SK-N-SH treated with all-trans-retinoic acid at 6 μM for 48 hours (cell line): ENCODE data around the gene RTP1.

ENCODE experiments used
- ATAC-seq: fragments of 200-7000 bp; cut with Tn5 transposase; 3 replicates; pipeline ENCODE4 v1.9.1; 2020; ENCODE audit warnings: mild to moderate bottlenecking, moderate library complexity
- ARNTL ChIP-seq: fragments of 450-650 bp; formaldehyde crosslinking; IDR thresholded peaks from 2 replicates; pipeline ENCODE4 v1.5.0; 2020; ENCODE audit warnings: low read depth, mild to moderate bottlenecking, moderate library complexity, borderline replicate concordance
- BACH2 ChIP-seq: fragments of 250-450 bp; sonication (Bioruptor Pico); IDR thresholded peaks from 2 replicates; pipeline ENCODE4 v1.9.0; 2021; ENCODE audit warnings: mild to moderate bottlenecking, borderline replicate concordance
- CSDC2 ChIP-seq: fragments of 250-450 bp; sonication (Bioruptor Pico); IDR thresholded peaks from 2 replicates; pipeline ENCODE4 v1.5.0; 2020; ENCODE audit warnings: mild to moderate bottlenecking, moderate library complexity
- ESRRG ChIP-seq: fragments of 250-450 bp; sonication (Bioruptor Pico); IDR thresholded peaks from 2 replicates; pipeline ENCODE4 v1.6.1; 2021; ENCODE audit warnings: mild to moderate bottlenecking
- GLIS3 ChIP-seq: fragments of 250-450 bp; sonication (Bioruptor Pico); IDR thresholded peaks from 2 replicates; pipeline ENCODE4 v1.5.0; 2020; ENCODE audit warnings: mild to moderate bottlenecking, moderate library complexity
- OSR1 ChIP-seq: fragments of 250-450 bp; sonication (Bioruptor Pico); IDR thresholded peaks from 2 replicates; pipeline ENCODE4 v1.8.0; 2022; ENCODE audit warnings: moderate library complexity, mild to moderate bottlenecking, inconsistent platforms
- PATZ1 ChIP-seq: fragments of 250-450 bp; sonication (Bioruptor Pico); IDR thresholded peaks from 2 replicates; pipeline ENCODE4 v1.8.0; 2020; ENCODE audit warnings: mild to moderate bottlenecking, moderate library complexity, borderline replicate concordance
- POU6F1 ChIP-seq: fragments of 250-450 bp; sonication (Bioruptor Pico); IDR thresholded peaks from 2 replicates; pipeline ENCODE4 v1.8.0; 2021; ENCODE audit warnings: low read depth, mild to moderate bottlenecking, moderate library complexity, borderline replicate concordance
- PPARA ChIP-seq: fragments of 250-450 bp; sonication (Bioruptor Pico); IDR thresholded peaks from 2 replicates; pipeline ENCODE4 v1.5.0; 2020; ENCODE audit warnings: mild to moderate bottlenecking, borderline replicate concordance
- RARB ChIP-seq: fragments of 250-450 bp; sonication (Bioruptor Pico); IDR thresholded peaks from 2 replicates; pipeline ENCODE4 v1.8.0; 2021; ENCODE audit warnings: mild to moderate bottlenecking, moderate library complexity
- SNAI2 ChIP-seq: fragments of 250-450 bp; sonication (Bioruptor Pico); IDR thresholded peaks from 2 replicates; pipeline ENCODE4 v1.5.0; 2020; ENCODE audit warnings: mild to moderate bottlenecking, moderate library complexity
- TCF4 ChIP-seq: fragments of 250-450 bp; sonication (Bioruptor Pico); IDR thresholded peaks from 2 replicates; pipeline ENCODE4 v1.8.0; 2021; ENCODE audit warnings: mild to moderate bottlenecking, moderate library complexity, borderline replicate concordance
- TOX ChIP-seq: fragments of 250-450 bp; sonication (Bioruptor Pico); IDR thresholded peaks from 2 replicates; pipeline ENCODE4 v1.8.0; 2021; ENCODE audit warnings: mild to moderate bottlenecking, moderate library complexity, borderline replicate concordance
- ZC3H10 ChIP-seq: fragments of 250-450 bp; sonication (Bioruptor Pico); IDR thresholded peaks from 2 replicates; pipeline ENCODE4 v1.5.1; 2021; ENCODE audit warnings: mild to moderate bottlenecking, moderate library complexity
- ZFP3 ChIP-seq: fragments of 250-450 bp; sonication (Bioruptor Pico); IDR thresholded peaks from 2 replicates; pipeline ENCODE4 v1.5.0; 2020; ENCODE audit warnings: mild to moderate bottlenecking, moderate library complexity
- ZFP30 ChIP-seq: fragments of 450-650 bp; formaldehyde crosslinking; IDR thresholded peaks from 2 replicates; pipeline ENCODE4 v1.5.0; 2022; ENCODE audit warnings: mild to moderate bottlenecking, moderate library complexity
- ZNF565 ChIP-seq: fragments of 450-650 bp; formaldehyde crosslinking; conservative IDR thresholded peaks from 2 replicates; pipeline ENCODE4 v1.5.0; 2020; ENCODE audit warnings: low read depth, mild to moderate bottlenecking, moderate library complexity
- ZNF70 ChIP-seq: fragments of 450-650 bp; formaldehyde crosslinking; IDR thresholded peaks from 2 replicates; pipeline ENCODE4 v1.5.0; 2020; ENCODE audit warnings: mild to moderate bottlenecking, moderate library complexity
- ZNF8 ChIP-seq: fragments of 450-650 bp; formaldehyde crosslinking; IDR thresholded peaks from 2 replicates; pipeline ENCODE4 v1.5.0; 2020; ENCODE audit warnings: mild to moderate bottlenecking, moderate library complexity
- TF ChIP-seq, protein P1 (sequence below): fragments of 250-450 bp; sonication (Bioruptor Pico); IDR thresholded peaks from 2 replicates; pipeline ENCODE4 v1.5.0; 2020; ENCODE audit warnings: mild to moderate bottlenecking, moderate library complexity

Gene RTP1

DNA sequence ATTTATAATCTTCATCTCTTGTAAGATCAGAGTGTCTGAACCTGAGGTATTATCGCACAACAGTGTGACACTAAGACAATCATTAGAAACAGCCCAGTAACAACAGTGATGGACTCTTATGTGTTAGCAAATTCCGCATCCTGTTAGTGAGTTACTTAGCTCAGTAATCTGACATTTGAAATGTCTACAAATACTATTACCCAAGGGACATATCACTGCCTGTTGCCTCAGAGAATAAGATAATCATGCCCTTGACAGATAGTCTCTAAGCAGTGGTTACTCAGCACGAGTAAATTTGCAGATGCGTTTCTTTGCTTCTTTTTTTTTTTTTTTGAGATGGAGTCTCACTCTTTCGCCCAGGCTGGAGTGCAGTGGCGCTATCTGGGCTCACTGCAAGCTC lies 13.4 kb upstream of the RTP1 start:
- ATAC-seq, result no peak
- no peak for TF ChIP-seq ZNF70
- no peak for TF ChIP-seq RARB (CRISPR knock-in tag)
- no peak for TF ChIP-seq ESRRG (CRISPR knock-in tag)
- no peak for TF ChIP-seq CSDC2

- no peak for ATAC-seq
- TF ChIP-seq ZNF565 (CRISPR knock-in tag) (no peak), ZNF8 (CRISPR knock-in tag) (no peak), TCF4 (CRISPR knock-in tag) (no peak), BACH2 (CRISPR knock-in tag) (no peak), ESRRG (CRISPR knock-in tag) (no peak), ZFP30 (CRISPR knock-in tag) (no peak), PPARA (no peak), ZFP3 (CRISPR knock-in tag) (no peak), CSDC2 (no peak), POU6F1 (CRISPR knock-in tag) (no peak), ZNF70 (no peak), SNAI2 (CRISPR knock-in tag) (no peak), OSR1 (CRISPR knock-in tag) (no peak), GLIS3 (CRISPR knock-in tag) (no peak)
- TF ChIP-seq, protein P1, sequence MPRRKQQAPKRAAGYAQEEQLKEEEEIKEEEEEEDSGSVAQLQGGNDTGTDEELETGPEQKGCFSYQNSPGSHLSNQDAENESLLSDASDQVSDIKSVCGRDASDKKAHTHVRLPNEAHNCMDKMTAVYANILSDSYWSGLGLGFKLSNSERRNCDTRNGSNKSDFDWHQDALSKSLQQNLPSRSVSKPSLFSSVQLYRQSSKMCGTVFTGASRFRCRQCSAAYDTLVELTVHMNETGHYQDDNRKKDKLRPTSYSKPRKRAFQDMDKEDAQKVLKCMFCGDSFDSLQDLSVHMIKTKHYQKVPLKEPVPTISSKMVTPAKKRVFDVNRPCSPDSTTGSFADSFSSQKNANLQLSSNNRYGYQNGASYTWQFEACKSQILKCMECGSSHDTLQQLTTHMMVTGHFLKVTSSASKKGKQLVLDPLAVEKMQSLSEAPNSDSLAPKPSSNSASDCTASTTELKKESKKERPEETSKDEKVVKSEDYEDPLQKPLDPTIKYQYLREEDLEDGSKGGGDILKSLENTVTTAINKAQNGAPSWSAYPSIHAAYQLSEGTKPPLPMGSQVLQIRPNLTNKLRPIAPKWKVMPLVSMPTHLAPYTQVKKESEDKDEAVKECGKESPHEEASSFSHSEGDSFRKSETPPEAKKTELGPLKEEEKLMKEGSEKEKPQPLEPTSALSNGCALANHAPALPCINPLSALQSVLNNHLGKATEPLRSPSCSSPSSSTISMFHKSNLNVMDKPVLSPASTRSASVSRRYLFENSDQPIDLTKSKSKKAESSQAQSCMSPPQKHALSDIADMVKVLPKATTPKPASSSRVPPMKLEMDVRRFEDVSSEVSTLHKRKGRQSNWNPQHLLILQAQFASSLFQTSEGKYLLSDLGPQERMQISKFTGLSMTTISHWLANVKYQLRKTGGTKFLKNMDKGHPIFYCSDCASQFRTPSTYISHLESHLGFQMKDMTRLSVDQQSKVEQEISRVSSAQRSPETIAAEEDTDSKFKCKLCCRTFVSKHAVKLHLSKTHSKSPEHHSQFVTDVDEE (CRISPR knock-in tag), result no peak
Observed at GRCh38 chr3:187185759-187186158, 11.5 kb upstream of the RTP1 start.

DNA sequence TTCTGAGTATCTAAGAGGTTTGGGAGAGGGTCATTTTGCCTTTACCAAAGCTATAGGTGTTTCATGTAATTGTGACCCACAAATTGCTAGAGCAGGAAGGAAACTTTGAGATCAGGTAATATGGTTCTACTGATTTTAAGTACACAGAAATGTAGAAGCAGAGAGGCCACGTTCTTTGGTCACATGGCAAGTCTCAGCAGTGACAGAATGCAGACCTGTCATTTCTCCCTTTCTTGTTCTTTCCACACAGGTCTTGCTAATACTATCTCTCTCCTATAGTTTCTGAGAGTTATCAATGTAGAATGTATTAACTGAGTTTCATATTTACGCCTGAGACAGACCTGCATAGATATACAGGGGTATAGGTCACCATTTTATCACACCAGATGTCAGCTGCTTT lies 10.9 kb upstream of the RTP1 start:
- ATAC-seq, result no peak; the same call in 1 of the 3 replicates
- TF ChIP-seq TCF4 (CRISPR knock-in tag) (no peak), ZC3H10 (CRISPR knock-in tag) (no peak), OSR1 (CRISPR knock-in tag) (no peak), ARNTL (CRISPR knock-in tag) (no peak), ZNF565 (CRISPR knock-in tag) (no peak), GLIS3 (CRISPR knock-in tag) (no peak), PATZ1 (no peak), ZFP3 (CRISPR knock-in tag) (no peak), TOX (CRISPR knock-in tag) (no peak)
- TF ChIP-seq, protein P1 (CRISPR knock-in tag), result no peak
